Hepatocyte (in vitro differentiated cells): ENCODE results near the gene PKD1L1.

Experiments
- EZH2 ChIP-seq: fragments of 200-600 bp; sonication (generic); IDR thresholded peaks from 2 replicates; pipeline ENCODE4 v1.6.1; 2016; ENCODE audit warnings: antibody characterized with exemption, mild to moderate bottlenecking, borderline replicate concordance
- EZH2phosphoT487 ChIP-seq: fragments of 200-600 bp; sonication (generic); IDR thresholded peaks from one replicate; pipeline ENCODE4 v1.6.1; 2018; ENCODE audit warnings: antibody characterized with exemption, mild to moderate bottlenecking, low read depth, moderate library complexity; ENCODE audit not compliant: unreplicated experiment, severe bottlenecking
- TF ChIP-seq, protein P1 (sequence below): fragments of 200-600 bp; sonication (generic); IDR thresholded peaks from 2 replicates; pipeline ENCODE4 v1.5.1; 2016; ENCODE audit warnings: antibody characterized with exemption, mild to moderate bottlenecking; ENCODE audit not compliant: poor library complexity

DNA sequence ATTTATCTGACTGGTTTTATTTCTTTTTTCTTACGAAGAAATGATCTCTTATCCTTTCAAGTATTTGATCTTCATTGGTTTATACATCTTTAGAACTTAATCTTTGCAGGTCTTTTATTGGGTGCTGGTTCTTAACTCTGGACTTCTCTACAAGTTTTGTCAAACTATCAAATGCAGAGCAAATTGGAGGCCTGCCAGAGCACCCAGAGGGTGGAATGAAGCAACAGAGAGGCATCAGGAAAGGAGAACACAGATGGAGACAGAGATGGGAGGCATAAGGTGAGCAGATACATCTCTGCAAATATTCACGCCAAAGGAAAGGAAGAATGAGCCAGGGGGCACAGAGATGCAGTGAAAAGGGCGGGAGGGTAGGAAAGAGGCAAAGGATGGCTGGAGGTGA, 130.3 kb downstream of the PKD1L1 start:
- TF ChIP-seq, protein P1, sequence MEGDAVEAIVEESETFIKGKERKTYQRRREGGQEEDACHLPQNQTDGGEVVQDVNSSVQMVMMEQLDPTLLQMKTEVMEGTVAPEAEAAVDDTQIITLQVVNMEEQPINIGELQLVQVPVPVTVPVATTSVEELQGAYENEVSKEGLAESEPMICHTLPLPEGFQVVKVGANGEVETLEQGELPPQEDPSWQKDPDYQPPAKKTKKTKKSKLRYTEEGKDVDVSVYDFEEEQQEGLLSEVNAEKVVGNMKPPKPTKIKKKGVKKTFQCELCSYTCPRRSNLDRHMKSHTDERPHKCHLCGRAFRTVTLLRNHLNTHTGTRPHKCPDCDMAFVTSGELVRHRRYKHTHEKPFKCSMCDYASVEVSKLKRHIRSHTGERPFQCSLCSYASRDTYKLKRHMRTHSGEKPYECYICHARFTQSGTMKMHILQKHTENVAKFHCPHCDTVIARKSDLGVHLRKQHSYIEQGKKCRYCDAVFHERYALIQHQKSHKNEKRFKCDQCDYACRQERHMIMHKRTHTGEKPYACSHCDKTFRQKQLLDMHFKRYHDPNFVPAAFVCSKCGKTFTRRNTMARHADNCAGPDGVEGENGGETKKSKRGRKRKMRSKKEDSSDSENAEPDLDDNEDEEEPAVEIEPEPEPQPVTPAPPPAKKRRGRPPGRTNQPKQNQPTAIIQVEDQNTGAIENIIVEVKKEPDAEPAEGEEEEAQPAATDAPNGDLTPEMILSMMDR: no peak
- TF ChIP-seq EZH2 (no peak), EZH2phosphoT487 (no peak)
